H9 (cell line): ENCODE data around the gene DNAI1. TPM values are rescaled to one million over a fixed set of nuclear protein-coding genes. Genes with fewer than 3 reads are reported as not detected.
A peak's percentile ranks its signal among the peaks of the same experiment; 100 is the strongest.

Experiments used
- DNase-seq: peaks from one replicate; pipeline ENCODE4 v3.0.0-alpha.2; 2017
- H2AFZ ChIP-seq: one replicate; pipeline ENCODE4 v1.6.1; 2013; ENCODE audit warnings: mild to moderate bottlenecking, low read length, control low read depth, moderate library complexity
- H2AK5ac ChIP-seq: 2 replicates; pipeline ENCODE4 v1.6.1; 2013; ENCODE audit warnings: low read length, control low read depth, mixed read lengths; ENCODE audit not compliant: insufficient read length
- H2BK120ac ChIP-seq: one replicate; pipeline ENCODE4 v1.6.1; 2013; ENCODE audit warnings: low read depth, mild to moderate bottlenecking, low read length, control low read depth, inconsistent platforms; ENCODE audit not compliant: poor library complexity, severe bottlenecking
- H2BK12ac ChIP-seq: 2 replicates; pipeline ENCODE4 v1.6.1; 2013; ENCODE audit warnings: low read length, control low read depth, mixed read lengths, low read depth; ENCODE audit not compliant: insufficient read length
- H2BK15ac ChIP-seq: 2 replicates; pipeline ENCODE4 v1.6.1; 2013; ENCODE audit warnings: low read depth, low read length, control low read depth
- H2BK20ac ChIP-seq: one replicate; pipeline ENCODE4 v1.6.1; 2013; ENCODE audit warnings: low read depth, mild to moderate bottlenecking, low read length, control low read depth, inconsistent platforms; ENCODE audit not compliant: poor library complexity, severe bottlenecking
- H2BK5ac ChIP-seq: 2 replicates; pipeline ENCODE4 v1.6.1; 2013; ENCODE audit warnings: low read length, control low read depth, mixed read lengths; ENCODE audit not compliant: insufficient read length
- H3K14ac ChIP-seq: 2 replicates; pipeline ENCODE4 v1.6.1; 2013; ENCODE audit warnings: low read length, control low read depth; ENCODE audit not compliant: insufficient read depth
- H3K18ac ChIP-seq: 2 replicates; pipeline ENCODE4 v1.6.1; 2013; ENCODE audit warnings: low read depth, mild to moderate bottlenecking, mixed read lengths, low read length, control low read depth; ENCODE audit not compliant: insufficient read length
- H3K23ac ChIP-seq: 2 replicates; pipeline ENCODE4 v1.6.1; 2013; ENCODE audit warnings: low read length, control low read depth, mixed read lengths, low read depth; ENCODE audit not compliant: insufficient read length
- H3K23me2 ChIP-seq: 2 replicates; pipeline ENCODE4 v1.6.1; 2013; ENCODE audit warnings: low read depth, mild to moderate bottlenecking, mixed read lengths, low read length, control low read depth; ENCODE audit not compliant: insufficient read length, poor library complexity, severe bottlenecking
- H3K27ac ChIP-seq: 2 replicates; pipeline ENCODE4 v1.5.1; 2013; ENCODE audit warnings: low read length, control low read depth, mixed read lengths, low read depth; ENCODE audit not compliant: insufficient read length
- H3K27me3 ChIP-seq: 2 replicates; pipeline ENCODE4 v1.6.1; 2013; ENCODE audit warnings: low read length, control low read depth, inconsistent platforms; ENCODE audit not compliant: insufficient read depth
- H3K4ac ChIP-seq: 2 replicates; pipeline ENCODE4 v1.6.1; 2013; ENCODE audit warnings: low read depth, mild to moderate bottlenecking, control low read depth, inconsistent platforms, low read length, moderate library complexity
- H3K4me1 ChIP-seq: 2 replicates; pipeline ENCODE4 v1.6.1; 2013; ENCODE audit warnings: low read length, control low read depth, inconsistent platforms; ENCODE audit not compliant: insufficient read depth
- H3K4me2 ChIP-seq: 2 replicates; pipeline ENCODE4 v1.6.1; 2013; ENCODE audit warnings: low read length, control low read depth, mixed read lengths; ENCODE audit not compliant: insufficient read length, insufficient read depth
- H3K56ac ChIP-seq: 2 replicates; pipeline ENCODE4 v1.6.1; 2013; ENCODE audit warnings: low read depth, mild to moderate bottlenecking, mixed read lengths, low read length, control low read depth; ENCODE audit not compliant: insufficient read length
- H3K79me1 ChIP-seq: 2 replicates; pipeline ENCODE4 v1.6.1; 2013; ENCODE audit warnings: low read depth, mild to moderate bottlenecking, moderate library complexity, low read length, control low read depth, inconsistent platforms; ENCODE audit not compliant: insufficient read depth, poor library complexity, severe bottlenecking
- H3K79me2 ChIP-seq: 2 replicates; pipeline ENCODE4 v1.6.1; 2013; ENCODE audit warnings: low read length, control low read depth, inconsistent platforms; ENCODE audit not compliant: insufficient read depth
- H3K9ac ChIP-seq: 2 replicates; pipeline ENCODE4 v1.6.1; 2013; ENCODE audit warnings: low read length, control low read depth, mixed read lengths; ENCODE audit not compliant: insufficient read length; ENCODE audit errors: extremely low read depth
- H3K9me3 ChIP-seq: one replicate; pipeline ENCODE4 v1.6.1; 2013; ENCODE audit warnings: low read depth, low read length, inconsistent platforms; ENCODE audit not compliant: control insufficient read depth
- H3T11ph ChIP-seq: one replicate; pipeline ENCODE4 v1.6.1; 2013; ENCODE audit warnings: mild to moderate bottlenecking, low read length, control low read depth, inconsistent platforms
- H4K20me1 ChIP-seq: one replicate; pipeline ENCODE4 v1.6.1; 2013; ENCODE audit not compliant: control insufficient read depth, insufficient read length, insufficient read depth
- H4K5ac ChIP-seq: 2 replicates; pipeline ENCODE4 v1.6.1; 2013; ENCODE audit warnings: low read depth, mild to moderate bottlenecking, mixed read lengths, low read length, control low read depth; ENCODE audit not compliant: insufficient read length
- H4K8ac ChIP-seq: replicated peaks from 2 replicates; pipeline ENCODE4 v1.6.1; 2013; ENCODE audit warnings: low read length, control low read depth, mixed read lengths, low read depth; ENCODE audit not compliant: insufficient read length
- H4K91ac ChIP-seq: 2 replicates; pipeline ENCODE4 v1.6.1; 2013; ENCODE audit warnings: low read depth, mild to moderate bottlenecking, moderate library complexity, mixed read lengths, low read length, control low read depth; ENCODE audit not compliant: insufficient read length
- H3K27ac Mint-ChIP-seq, 3 experiments: 2 replicates in 2 of 3; 3 replicates in 1 of 3; pipeline ENCODE4 v1.8.0; 2020 to 2021; ENCODE audit warnings: mixed read lengths in 3 of 3, mild to moderate bottlenecking in 1 of 3, moderate library complexity in 1 of 3
- H3K27me3 Mint-ChIP-seq: 2 replicates; pipeline ENCODE4 v1.8.0; 2021; ENCODE audit warnings: low read depth, mild to moderate bottlenecking, moderate library complexity, mixed read lengths
- H3K36me3 Mint-ChIP-seq, 3 experiments: 2 replicates in 2 of 3; 3 replicates in 1 of 3; pipeline ENCODE4 v1.8.0; 2020 to 2021; ENCODE audit warnings: low read depth in 3 of 3, mixed read lengths in 3 of 3; ENCODE audit not compliant: insufficient read depth in 1 of 3
- H3K4me1 Mint-ChIP-seq, 2 experiments: 2 replicates each; pipeline ENCODE4 v1.8.0; 2020; ENCODE audit warnings: mixed read lengths in 2 of 2
- H3K4me3 Mint-ChIP-seq, 2 experiments: 2 replicates in 1 of 2; 3 replicates in 1 of 2; pipeline ENCODE4 v1.8.0; 2020 to 2021; ENCODE audit warnings: mild to moderate bottlenecking in 2 of 2, mixed read lengths in 2 of 2, moderate library complexity in 1 of 2
- H3K9me3 Mint-ChIP-seq, 2 experiments: 2 replicates in 1 of 2; 3 replicates in 1 of 2; pipeline ENCODE4 v1.8.0; 2020; ENCODE audit warnings: mild to moderate bottlenecking in 2 of 2, mixed read lengths in 2 of 2, moderate library complexity in 1 of 2
- CTCF ChIP-seq: fragments of 200-600 bp; sonication (generic); conservative IDR thresholded peaks from 3 replicates; pipeline ENCODE4 v1.8.0; 2021; ENCODE audit warnings: antibody characterized with exemption, mild to moderate bottlenecking
- WGBS: extraction: QIAGEN DNeasy Blood & Tissue Kit; methylation state at CpG from one replicate; pipeline ENCODE4 v1.1.7; 2013; ENCODE audit warnings: missing lambda C conversion rate, low lambda C conversion rate, mixed read lengths; ENCODE audit not compliant: insufficient read length; ENCODE audit errors: extremely low coverage; 5-methylcytosine and 5-hydroxymethylcytosine counted together
- total RNA-seq: library from RNA; stranded (reverse); gene quantifications from 2 replicates; pipeline ENCODE4 v1.2.1, GENCODE V29; 2021

Gene DNAI1
- total RNA-seq, 1 experiment from 2014 or later, result 0.22 TPM

- H2BK120ac ChIP-seq, result no peak overlapping the region
- H3K18ac ChIP-seq, result no peak overlapping the region
- no peak overlapping the region for H2BK5ac ChIP-seq
- no peak overlapping the region for H4K5ac ChIP-seq
- no peak for TF ChIP-seq CTCF
- Mint-ChIP-seq H3K9me3 (no peaks in the 10 kb centered on the region), H3K27me3 (peaks cover 7% of the 10 kb centered on the region), H3K27ac (peak overlapping the region in 2 of 3 experiments; percentile 1 to 7; a peak in 2 of 7 replicates), H3K4me1 (peaks cover 20 to 24% of the 10 kb centered on the region in 2 experiments), H3K4me3 (no peak overlapping the region; a peak in 1 of 5 replicates), H3K36me3 (no peaks in the 10 kb centered on the region)
- H3K27me3 ChIP-seq, result no peaks in the 10 kb centered on the region
- no peak overlapping the region for H2BK20ac ChIP-seq
- no peak overlapping the region for H3K23ac ChIP-seq
- H3K14ac ChIP-seq, result no peak overlapping the region
- H2AK5ac ChIP-seq, result no peak overlapping the region
- no peak overlapping the region for H4K8ac ChIP-seq
- DNase-seq, result no peak
- no peak overlapping the region for H2BK12ac ChIP-seq
- H3K79me1 ChIP-seq, result no peaks in the 10 kb centered on the region
- no peak overlapping the region for H3T11ph ChIP-seq
- H3K79me2 ChIP-seq, result no peaks in the 10 kb centered on the region
- no peak overlapping the region for H3K9ac ChIP-seq
- H3K27ac ChIP-seq, result no peak overlapping the region
- no CpG with 5 or more reads among the region's 4 CpGs for WGBS
- no peaks in the 10 kb centered on the region for H3K23me2 ChIP-seq
- H3K4me2 ChIP-seq, result no peak overlapping the region
- peaks cover 11% of the 10 kb centered on the region for H3K4me1 ChIP-seq
- no peak overlapping the region for H2AFZ ChIP-seq
- no peak overlapping the region for H3K56ac ChIP-seq
- no peak overlapping the region for H4K91ac ChIP-seq
- H2BK15ac ChIP-seq, result no peak overlapping the region
- no peak overlapping the region for H3K4ac ChIP-seq
- no peaks in the 10 kb centered on the region for H4K20me1 ChIP-seq
- no peaks in the 10 kb centered on the region for H3K9me3 ChIP-seq
Measured at GRCh38 chr9:34419716-34420504, 38.7 kb upstream of the DNAI1 start.
